Stimulated activated CD8-positive, alpha-beta memory T cell treated with anti-CD3 and anti-CD28 coated beads, Interleukin-4, amount 100 ng/mL, for 4 hours (primary cell): ENCODE results near the gene SLIT3.
"Not testable (repeated sequence)": the region's sequence is repeated elsewhere in the genome, so short reads cannot be mapped to it uniquely, and the experiment has no call there.

ENCODE experiments used
- DNase-seq, 2 donors: peaks; one replicate each; pipeline ENCODE4 v3.0.0-alpha.2; 2020; ENCODE audit warnings: low read depth in 2 of 2, low spot score in 1 of 2

Gene SLIT3

GRCh38 chr5:169150108-169150507 lies 150.8 kb downstream of the SLIT3 start:
- DNase-seq: no peak

- DNase-seq: no peak
Measured at GRCh38 chr5:169149317-169149716, 151.6 kb downstream of the SLIT3 start.

GRCh38 chr5:169148138-169148740 lies 152.7 kb downstream of the SLIT3 start:
- no peak for DNase-seq

- DNase-seq: no peak
Measured at GRCh38 chr5:169147534-169147933, 153.4 kb downstream of the SLIT3 start.

- no peak for DNase-seq
Measured at GRCh38 chr5:169146158-169146557, 154.8 kb downstream of the SLIT3 start.

- DNase-seq: no peak
Measured at GRCh38 chr5:169142264-169142970, 158.5 kb downstream of the SLIT3 start.

- not testable (repeated sequence) for DNase-seq
Measured at GRCh38 chr5:169140215-169140614, 160.7 kb downstream of the SLIT3 start.

- no peak for DNase-seq
Measured at GRCh38 chr5:169139480-169140050, 161.4 kb downstream of the SLIT3 start.

GRCh38 chr5:169133531-169133930 lies 167.4 kb downstream of the SLIT3 start:
- DNase-seq: no peak

GRCh38 chr5:169132302-169132660 lies 168.7 kb downstream of the SLIT3 start:
- DNase-seq: no peak

- DNase-seq: no peak
Measured at GRCh38 chr5:169131616-169132301, 169.2 kb downstream of the SLIT3 start.

- DNase-seq: no peak
Measured at GRCh38 chr5:169128679-169129078, 172.3 kb downstream of the SLIT3 start.

GRCh38 chr5:169127431-169127830 lies 173.5 kb downstream of the SLIT3 start:
- DNase-seq: no peak

- DNase-seq: no peak
Measured at GRCh38 chr5:169126481-169127021, 174.4 kb downstream of the SLIT3 start.

- DNase-seq: no peak
Measured at GRCh38 chr5:169125571-169125970, 175.4 kb downstream of the SLIT3 start.

- no peak for DNase-seq
Measured at GRCh38 chr5:169122951-169123350, 178.0 kb downstream of the SLIT3 start.

- no peak for DNase-seq
Measured at GRCh38 chr5:169121630-169122420, 179.1 kb downstream of the SLIT3 start.

GRCh38 chr5:169119288-169120048 lies 181.5 kb downstream of the SLIT3 start:
- DNase-seq: no peak

GRCh38 chr5:169116961-169117461 lies 183.9 kb downstream of the SLIT3 start:
- DNase-seq: no peak
